HEK293 (cell line): ENCODE results near the gene CADM4.

Source experiments
- EGR2 ChIP-seq: fragments of 450-650 bp; formaldehyde crosslinking; IDR thresholded peaks from 2 replicates; pipeline ENCODE4 v1.5.1; 2016; ENCODE audit warnings: low read depth, missing biosample characterization, missing genetic modification characterization
- ELK4 ChIP-seq: IDR thresholded peaks from 2 replicates; pipeline ENCODE4 v1.6.1; 2011; ENCODE audit warnings: mild to moderate bottlenecking, low read depth, low read length, borderline replicate concordance
- GLI4 ChIP-seq: fragments of 450-650 bp; formaldehyde crosslinking; IDR thresholded peaks from 2 replicates; pipeline ENCODE4 v1.5.1; 2016; ENCODE audit warnings: missing biosample characterization, missing genetic modification characterization
- KLF16 ChIP-seq: fragments of 450-650 bp; formaldehyde crosslinking; IDR thresholded peaks from 2 replicates; pipeline ENCODE4 v1.5.1; 2017; ENCODE audit warnings: missing biosample characterization, missing genetic modification characterization
- KLF7 ChIP-seq: fragments of 450-650 bp; formaldehyde crosslinking; IDR thresholded peaks from 2 replicates; pipeline ENCODE4 v1.5.1; 2016; ENCODE audit warnings: missing biosample characterization, missing genetic modification characterization, borderline replicate concordance
- REPIN1 ChIP-seq: fragments of 450-650 bp; formaldehyde crosslinking; IDR thresholded peaks from 2 replicates; pipeline ENCODE4 v1.5.1; 2017; ENCODE audit warnings: missing biosample characterization, missing genetic modification characterization, low read depth
- SETDB1 ChIP-seq: IDR thresholded peaks from one replicate; pipeline ENCODE4 v1.6.1; 2017; ENCODE audit warnings: mild to moderate bottlenecking, low read length, moderate library complexity, mixed read lengths; ENCODE audit not compliant: insufficient read length
- SP2 ChIP-seq: fragments of 450-650 bp; formaldehyde crosslinking; IDR thresholded peaks from 2 replicates; pipeline ENCODE4 v1.5.1; 2016; ENCODE audit warnings: missing biosample characterization, missing genetic modification characterization
- ZBTB1 ChIP-seq: fragments of 450-650 bp; formaldehyde crosslinking; IDR thresholded peaks from 2 replicates; pipeline ENCODE4 v1.5.1; 2016; ENCODE audit warnings: missing biosample characterization, missing genetic modification characterization
- ZBTB10 ChIP-seq: fragments of 450-650 bp; formaldehyde crosslinking; IDR thresholded peaks from 2 replicates; pipeline ENCODE4 v1.5.1; 2016; ENCODE audit warnings: missing biosample characterization, missing genetic modification characterization
- ZBTB21 ChIP-seq: fragments of 450-650 bp; formaldehyde crosslinking; IDR thresholded peaks from 2 replicates; pipeline ENCODE4 v1.5.1; 2017; ENCODE audit warnings: missing biosample characterization, missing genetic modification characterization
- ZNF132 ChIP-seq: fragments of 450-650 bp; formaldehyde crosslinking; IDR thresholded peaks from 2 replicates; pipeline ENCODE4 v1.5.1; 2017; ENCODE audit warnings: missing biosample characterization, missing genetic modification characterization, borderline replicate concordance
- ZNF140 ChIP-seq: fragments of 450-650 bp; formaldehyde crosslinking; IDR thresholded peaks from 2 replicates; pipeline ENCODE4 v1.5.1; 2016; ENCODE audit warnings: missing biosample characterization, missing genetic modification characterization
- ZNF16 ChIP-seq: fragments of 450-650 bp; formaldehyde crosslinking; IDR thresholded peaks from 2 replicates; pipeline ENCODE4 v1.5.1; 2016; ENCODE audit warnings: low read depth, missing biosample characterization, missing genetic modification characterization
- ZNF23 ChIP-seq: fragments of 450-650 bp; formaldehyde crosslinking; IDR thresholded peaks from 2 replicates; pipeline ENCODE4 v1.5.1; 2016; ENCODE audit warnings: missing biosample characterization, missing genetic modification characterization, borderline replicate concordance
- ZNF26 ChIP-seq: fragments of 450-650 bp; formaldehyde crosslinking; IDR thresholded peaks from 2 replicates; pipeline ENCODE4 v1.5.1; 2016; ENCODE audit warnings: missing biosample characterization, missing genetic modification characterization
- ZNF366 ChIP-seq: fragments of 450-650 bp; formaldehyde crosslinking; conservative IDR thresholded peaks from 2 replicates; pipeline ENCODE4 v1.5.1; 2016; ENCODE audit warnings: missing biosample characterization, missing genetic modification characterization
- ZNF501 ChIP-seq: fragments of 450-650 bp; formaldehyde crosslinking; IDR thresholded peaks from 2 replicates; pipeline ENCODE4 v1.5.1; 2016; ENCODE audit warnings: missing biosample characterization, missing genetic modification characterization
- ZNF514 ChIP-seq: fragments of 450-650 bp; formaldehyde crosslinking; IDR thresholded peaks from 2 replicates; pipeline ENCODE4 v1.5.1; 2016; ENCODE audit warnings: missing biosample characterization, missing genetic modification characterization
- ZNF530 ChIP-seq: fragments of 450-650 bp; formaldehyde crosslinking; IDR thresholded peaks from 2 replicates; pipeline ENCODE4 v1.5.1; 2016; ENCODE audit warnings: low read depth, missing biosample characterization, missing genetic modification characterization
- ZNF600 ChIP-seq: fragments of 450-650 bp; formaldehyde crosslinking; IDR thresholded peaks from 2 replicates; pipeline ENCODE4 v1.5.1; 2016; ENCODE audit warnings: missing biosample characterization, missing genetic modification characterization
- ZNF626 ChIP-seq: fragments of 450-650 bp; sonication (Bioruptor Pico); formaldehyde crosslinking; IDR thresholded peaks from 2 replicates; pipeline ENCODE4 v1.5.1; 2018; ENCODE audit warnings: missing biosample characterization, missing genetic modification characterization, inconsistent platforms
- ZNF658 ChIP-seq: fragments of 450-650 bp; formaldehyde crosslinking; IDR thresholded peaks from 2 replicates; pipeline ENCODE4; 2016; ENCODE audit warnings: missing biosample characterization, missing genetic modification characterization
- ZNF791 ChIP-seq: fragments of 450-650 bp; formaldehyde crosslinking; IDR thresholded peaks from 2 replicates; pipeline ENCODE4 v1.5.1; 2016; ENCODE audit warnings: missing biosample characterization, missing genetic modification characterization
- ZNF837 ChIP-seq: fragments of 450-650 bp; formaldehyde crosslinking; IDR thresholded peaks from 2 replicates; pipeline ENCODE4 v1.5.1; 2016; ENCODE audit warnings: missing biosample characterization, missing genetic modification characterization
- ZSCAN5A ChIP-seq: fragments of 450-650 bp; formaldehyde crosslinking; IDR thresholded peaks from 2 replicates; pipeline ENCODE4 v1.5.1; 2016; ENCODE audit warnings: missing biosample characterization, missing genetic modification characterization
- TF ChIP-seq, protein P1 (sequence below): fragments of 450-650 bp; formaldehyde crosslinking; IDR thresholded peaks from 2 replicates; pipeline ENCODE4 v1.5.1; 2016; ENCODE audit warnings: missing biosample characterization, missing genetic modification characterization
- TF ChIP-seq, protein P2 (sequence below): fragments of 450-650 bp; formaldehyde crosslinking; IDR thresholded peaks from 2 replicates; pipeline ENCODE4 v1.5.1; 2016; ENCODE audit warnings: missing biosample characterization, missing genetic modification characterization
- TF ChIP-seq, protein P3 (sequence below): fragments of 450-650 bp; formaldehyde crosslinking; IDR thresholded peaks from 2 replicates; pipeline ENCODE4 v1.5.1; 2017; ENCODE audit warnings: missing biosample characterization, missing genetic modification characterization

The CADM4 gene

DNA sequence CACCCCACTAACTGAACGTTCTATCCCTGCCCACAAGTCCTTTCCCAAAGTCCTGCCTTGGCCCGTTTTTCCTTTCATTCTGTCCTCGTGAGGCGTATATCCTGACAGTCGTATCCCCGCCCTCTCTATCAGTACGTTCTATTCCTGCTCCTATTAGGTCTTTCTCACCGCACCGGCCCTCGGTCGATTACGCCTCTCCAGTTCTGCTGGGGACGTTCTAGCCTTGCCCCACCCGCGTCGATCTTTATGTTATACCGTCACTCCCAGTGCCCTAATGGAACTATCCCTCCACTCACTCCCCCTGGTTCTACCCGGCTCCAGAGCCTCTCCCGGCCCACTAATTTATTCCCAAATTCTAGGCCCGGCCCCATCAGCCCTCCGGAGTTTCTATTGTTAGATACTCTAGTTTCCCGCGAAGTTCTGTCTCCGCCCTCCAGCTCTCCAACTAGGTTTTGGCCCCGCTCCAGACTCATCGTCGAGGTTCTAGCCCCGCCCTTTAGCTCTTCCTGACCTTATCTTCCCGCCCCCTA lies 28.3 kb upstream of the CADM4 start (continued):
- TF ChIP-seq ZNF23 (tag by site-specific recombination) (no peak), ZNF837 (no peak), ZNF658 (tag by site-specific recombination) (no peak), ZNF501 (tag by site-specific recombination) (peak; percentile 79), ZSCAN5A (tag by site-specific recombination) (no peak), ELK4 (no peak), ZBTB10 (tag by site-specific recombination) (peak; percentile 39; the same call in 1 of the 2 replicates), ZNF530 (tag by site-specific recombination) (no peak), ZNF140 (tag by site-specific recombination) (0 out of 2 replicates have a peak, but pooled peaks have one; percentile 51), ZNF16 (no peak), KLF16 (tag by site-specific recombination) (0 out of 2 replicates have a peak, but pooled peaks have one; percentile 40), SETDB1 (no peak), ZNF626 (tag by site-specific recombination) (no peak), REPIN1 (tag by site-specific recombination) (0 out of 2 replicates have a peak, but pooled peaks have one; percentile 27), GLI4 (no peak), ZNF26 (tag by site-specific recombination) (no peak), ZBTB21 (tag by site-specific recombination) (peak; percentile 71), ZNF600 (tag by site-specific recombination) (peak; percentile 88), ZNF366 (tag by site-specific recombination) (peak; percentile 69; the same call in 1 of the 2 replicates), EGR2 (no peak), ZBTB1 (no peak), SP2 (no peak), ZNF791 (tag by site-specific recombination) (no peak), ZNF132 (tag by site-specific recombination) (no peak), KLF7 (no peak; the same call in 1 of the 2 replicates), ZNF514 (tag by site-specific recombination) (no peak)
- TF ChIP-seq, protein P1, sequence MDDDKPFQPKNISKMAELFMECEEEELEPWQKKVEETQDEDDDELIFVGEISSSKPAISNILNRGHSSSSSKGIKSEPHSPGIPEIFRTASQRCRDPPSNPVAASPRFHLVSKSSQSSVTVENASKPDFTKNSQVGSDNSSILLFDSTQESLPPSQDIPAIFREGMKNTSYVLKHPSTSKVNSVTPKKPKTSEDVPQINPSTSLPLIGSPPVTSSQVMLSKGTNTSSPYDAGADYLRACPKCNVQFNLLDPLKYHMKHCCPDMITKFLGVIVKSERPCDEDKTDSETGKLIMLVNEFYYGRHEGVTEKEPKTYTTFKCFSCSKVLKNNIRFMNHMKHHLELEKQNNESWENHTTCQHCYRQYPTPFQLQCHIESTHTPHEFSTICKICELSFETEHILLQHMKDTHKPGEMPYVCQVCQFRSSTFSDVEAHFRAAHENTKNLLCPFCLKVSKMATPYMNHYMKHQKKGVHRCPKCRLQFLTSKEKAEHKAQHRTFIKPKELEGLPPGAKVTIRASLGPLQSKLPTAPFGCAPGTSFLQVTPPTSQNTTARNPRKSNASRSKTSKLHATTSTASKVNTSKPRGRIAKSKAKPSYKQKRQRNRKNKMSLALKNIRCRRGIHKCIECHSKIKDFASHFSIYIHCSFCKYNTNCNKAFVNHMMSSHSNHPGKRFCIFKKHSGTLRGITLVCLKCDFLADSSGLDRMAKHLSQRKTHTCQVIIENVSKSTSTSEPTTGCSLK: no peak
- TF ChIP-seq, protein P2, sequence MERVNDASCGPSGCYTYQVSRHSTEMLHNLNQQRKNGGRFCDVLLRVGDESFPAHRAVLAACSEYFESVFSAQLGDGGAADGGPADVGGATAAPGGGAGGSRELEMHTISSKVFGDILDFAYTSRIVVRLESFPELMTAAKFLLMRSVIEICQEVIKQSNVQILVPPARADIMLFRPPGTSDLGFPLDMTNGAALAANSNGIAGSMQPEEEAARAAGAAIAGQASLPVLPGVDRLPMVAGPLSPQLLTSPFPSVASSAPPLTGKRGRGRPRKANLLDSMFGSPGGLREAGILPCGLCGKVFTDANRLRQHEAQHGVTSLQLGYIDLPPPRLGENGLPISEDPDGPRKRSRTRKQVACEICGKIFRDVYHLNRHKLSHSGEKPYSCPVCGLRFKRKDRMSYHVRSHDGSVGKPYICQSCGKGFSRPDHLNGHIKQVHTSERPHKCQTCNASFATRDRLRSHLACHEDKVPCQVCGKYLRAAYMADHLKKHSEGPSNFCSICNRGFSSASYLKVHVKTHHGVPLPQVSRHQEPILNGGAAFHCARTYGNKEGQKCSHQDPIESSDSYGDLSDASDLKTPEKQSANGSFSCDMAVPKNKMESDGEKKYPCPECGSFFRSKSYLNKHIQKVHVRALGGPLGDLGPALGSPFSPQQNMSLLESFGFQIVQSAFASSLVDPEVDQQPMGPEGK: no peak; the same call in 1 of the 2 replicates
- TF ChIP-seq, protein P3, sequence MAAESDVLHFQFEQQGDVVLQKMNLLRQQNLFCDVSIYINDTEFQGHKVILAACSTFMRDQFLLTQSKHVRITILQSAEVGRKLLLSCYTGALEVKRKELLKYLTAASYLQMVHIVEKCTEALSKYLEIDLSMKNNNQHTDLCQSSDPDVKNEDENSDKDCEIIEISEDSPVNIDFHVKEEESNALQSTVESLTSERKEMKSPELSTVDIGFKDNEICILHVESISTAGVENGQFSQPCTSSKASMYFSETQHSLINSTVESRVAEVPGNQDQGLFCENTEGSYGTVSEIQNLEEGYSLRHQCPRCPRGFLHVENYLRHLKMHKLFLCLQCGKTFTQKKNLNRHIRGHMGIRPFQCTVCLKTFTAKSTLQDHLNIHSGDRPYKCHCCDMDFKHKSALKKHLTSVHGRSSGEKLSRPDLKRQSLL: peak; percentile 93
